Pancreas (tissue), 10 donors: ENCODE results near the gene DRAP1. TPM values are rescaled to one million over a fixed set of nuclear protein-coding genes. Genes with fewer than 3 reads are reported as not detected.
A peak's percentile ranks its signal among the peaks of the same experiment; 100 is the strongest.

Experiments
- ATAC-seq, 4 donors: fragments of 200-7000 bp; cut with Tn5 transposase; one replicate each; pipeline versions ENCODE4 v1.8.0 to v1.9.1; 2020; ENCODE audit warnings: mild to moderate bottlenecking in 4 of 4, moderate library complexity in 4 of 4
- DNase-seq, 6 donors: peaks; one replicate each; pipeline ENCODE4 v3.0.0-alpha.2; 2020
- FAIRE-seq: peaks from 2 replicates; lab custom pipeline; 2012; peaks lifted over from hg19 to GRCh38; lab: Jason Lieb, UNC
- H3K27ac ChIP-seq, 4 donors: fragments of 200-600 bp; sonication (generic); 1 replicate in 3 of 4; 2 replicates in 1 of 4; pipeline versions ENCODE4 v1.5.0 to v1.8.0; 2020
- H3K27me3 ChIP-seq, 4 donors: fragments of 200-600 bp; one replicate each; pipeline ENCODE4 v1.8.0; 2021
- H3K36me3 ChIP-seq, 3 donors: fragments of 200-600 bp; sonication (generic) in 1 of 3; one replicate each; pipeline versions ENCODE4 v1.5.0 to v1.8.0; 2020 to 2021
- H3K4me1 ChIP-seq, 3 donors: fragments of 200-600 bp; one replicate each; pipeline ENCODE4 v1.8.0; 2021
- H3K4me3 ChIP-seq, 4 donors: fragments of 200-600 bp; sonication (generic) in 2 of 4; one replicate each; pipeline versions ENCODE4 v1.5.0 to v1.8.0; 2020 to 2021
- H3K9me3 ChIP-seq, 4 donors: fragments of 200-600 bp; one replicate each; pipeline ENCODE4 v1.8.0; 2021
- WGBS, 2 donors: extraction: QIAGEN DNeasy Blood & Tissue Kit; methylation state at CpG; one replicate each; pipeline ENCODE4 v1.1.7; 2013; 5-methylcytosine and 5-hydroxymethylcytosine counted together
- intact Hi-C, 3 donors: fragments of 100-400 bp; cut with DNase I; formaldehyde crosslinking; loops; one replicate each; pipeline versions ENCODE4 v1.11.1 to v1.14.2; 2022
- polyA plus RNA-seq, 2 donors: library from polyadenylated mRNA; stranded (reverse); fragments of 200-250 nt; gene quantifications; one replicate each; pipeline ENCODE4 v1.2.3, GENCODE V29; 2013
- total RNA-seq, 6 donors: library from RNA; stranded (reverse); fragmentation: NEBNext Ultra II Directional in 4 of 6; extraction: Animal tissue kit (Norgen Biotek cat#: 25700) in 4 of 6; gene quantifications; one replicate each; pipeline versions ENCODE4 v1.2.1 to v1.2.4, GENCODE V29; 2021 to 2023
- TF ChIP-seq, protein P1 (sequence below), 4 donors: fragments of 200-600 bp; sonication (generic) in 3 of 4; IDR thresholded peaks; one replicate each; pipeline versions ENCODE4 v1.5.0 to v1.8.0; 2021; ENCODE audit warnings: antibody characterized with exemption in 4 of 4
- donor health status: healthy with polysubstance abuse.
- donor health status: DM: no; HTN: no; CAD: no; lungs with moderate emphysema.
- donor health status: DM: no; HTN: no; CAD: no.
- donor health status: control.
- donor health status: control.
- donor health status: Bipolar disorder and iron deficiency.
- donor health status: DM: yes; HTN: yes; CAD: no.
- donor health status: DM: no; HTN: no; CAD: no.
- donor health status: DM: no; HTN: no; CAD: no.
- donor health status: DM: yes; HTN: yes; CAD: no.

DRAP1 gene
- total and polyA plus RNA-seq, 8 donors, result 20.4 to 58.8 (median 27.2) TPM

DNA sequence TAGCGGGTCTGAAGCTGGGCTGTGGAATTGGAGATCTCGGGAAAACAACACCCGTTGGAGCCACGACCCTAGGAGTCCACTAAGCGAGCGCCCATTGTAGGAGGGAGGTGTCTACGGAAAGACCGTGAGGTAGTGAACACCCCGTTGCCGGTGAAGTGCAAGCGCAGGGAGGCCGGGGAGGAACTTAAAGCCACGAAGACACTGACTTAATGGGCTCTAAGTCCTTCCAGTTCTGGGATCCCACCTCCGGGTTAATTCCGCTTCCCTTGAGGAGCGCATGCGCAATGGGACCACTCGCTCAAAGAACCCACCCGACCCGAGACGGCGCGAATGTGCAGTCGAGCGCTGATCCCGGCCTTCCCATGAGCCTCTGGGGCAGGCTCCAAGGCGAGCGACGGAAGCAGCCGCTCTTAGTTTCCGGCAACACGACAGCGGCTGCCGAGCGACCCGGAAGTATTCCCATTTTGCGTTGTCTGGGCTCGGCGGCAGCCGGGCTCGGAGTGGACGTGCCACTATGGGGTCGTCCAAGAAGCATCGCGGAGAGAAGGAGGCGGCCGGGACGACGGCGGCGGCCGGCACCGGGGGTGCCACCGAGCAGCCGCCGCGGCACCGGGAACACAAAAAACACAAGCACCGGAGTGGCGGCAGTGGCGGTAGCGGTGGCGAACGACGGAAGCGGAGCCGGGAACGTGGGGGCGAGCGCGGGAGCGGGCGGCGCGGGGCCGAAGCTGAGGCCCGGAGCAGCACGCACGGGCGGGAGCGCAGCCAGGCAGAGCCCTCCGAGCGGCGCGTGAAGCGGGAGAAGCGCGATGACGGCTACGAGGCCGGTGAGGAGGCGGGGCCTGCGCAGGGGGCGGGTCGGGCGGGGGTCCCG is 42.3 kb downstream of the DRAP1 start, which contains the start of gene SART1:
Gene SART1, plus strand, starts transcription at position 468 of the 874 bp plus-strand sequence. Its CDS starts 47 bp downstream, at position 515.
- Histone ChIP-seq H3K27me3 (no peaks in the 10 kb centered on the region), H3K4me1 (peaks cover 9 to 21% (median 14%) of the 10 kb centered on the region in 3 donors), H3K9me3 (no peaks in the 10 kb centered on the region), H3K27ac (peak within 1 kb of the TSS; percentile 68 to 88 (median 82)), H3K36me3 (peaks cover 5 to 23% (median 19%) of the 10 kb centered on the region in 3 donors), H3K4me3 (peak within 1 kb of the TSS; percentile 92 to 99 (median 96))
- intact Hi-C loops, result no loop called here
- ATAC-seq, result peak; percentile 98 to 99 (median 99)
- WGBS, 2 donors, result 0% methylated on average over 73 to 97 of the region's 97 CpGs
- TF ChIP-seq, protein P1, sequence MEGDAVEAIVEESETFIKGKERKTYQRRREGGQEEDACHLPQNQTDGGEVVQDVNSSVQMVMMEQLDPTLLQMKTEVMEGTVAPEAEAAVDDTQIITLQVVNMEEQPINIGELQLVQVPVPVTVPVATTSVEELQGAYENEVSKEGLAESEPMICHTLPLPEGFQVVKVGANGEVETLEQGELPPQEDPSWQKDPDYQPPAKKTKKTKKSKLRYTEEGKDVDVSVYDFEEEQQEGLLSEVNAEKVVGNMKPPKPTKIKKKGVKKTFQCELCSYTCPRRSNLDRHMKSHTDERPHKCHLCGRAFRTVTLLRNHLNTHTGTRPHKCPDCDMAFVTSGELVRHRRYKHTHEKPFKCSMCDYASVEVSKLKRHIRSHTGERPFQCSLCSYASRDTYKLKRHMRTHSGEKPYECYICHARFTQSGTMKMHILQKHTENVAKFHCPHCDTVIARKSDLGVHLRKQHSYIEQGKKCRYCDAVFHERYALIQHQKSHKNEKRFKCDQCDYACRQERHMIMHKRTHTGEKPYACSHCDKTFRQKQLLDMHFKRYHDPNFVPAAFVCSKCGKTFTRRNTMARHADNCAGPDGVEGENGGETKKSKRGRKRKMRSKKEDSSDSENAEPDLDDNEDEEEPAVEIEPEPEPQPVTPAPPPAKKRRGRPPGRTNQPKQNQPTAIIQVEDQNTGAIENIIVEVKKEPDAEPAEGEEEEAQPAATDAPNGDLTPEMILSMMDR (IDR thresholded peaks at IDR 0.05), result no peak
- FAIRE-seq, result no peak
- DNase-seq, result peak; percentile 92 to 98 (median 94)

DNA sequence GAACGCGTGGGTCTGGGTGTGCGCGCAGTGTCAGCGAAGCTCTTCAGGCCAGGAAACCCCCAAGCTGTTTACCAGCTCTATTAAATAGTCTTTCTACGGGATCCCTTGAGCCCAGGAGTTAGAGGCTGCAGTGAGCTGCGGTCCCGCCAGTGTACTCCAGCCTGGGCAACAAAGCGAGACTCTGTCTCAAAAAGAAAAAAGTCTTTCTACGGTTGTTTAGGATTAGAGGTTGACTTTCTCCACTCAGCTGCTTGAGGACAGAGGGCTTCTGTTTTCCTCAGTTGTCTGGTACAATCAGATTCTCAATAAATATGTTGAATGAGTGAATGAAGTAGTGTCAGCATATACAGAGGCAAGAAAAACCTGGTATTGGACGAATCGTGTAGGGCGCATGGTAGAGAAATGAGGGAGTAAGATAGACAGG is 42.9 kb downstream of the DRAP1 start:
- no peak for ATAC-seq
- DNase-seq, result no peak
- peak overlapping the region in 1 of 4 donors; percentile 87 for H3K27ac ChIP-seq
- WGBS, 2 donors, result 3 to 6% methylated on average over 11 to 13 of the region's 13 CpGs
- H3K27me3 ChIP-seq, result no peaks in the 10 kb centered on the region
- H3K4me1 ChIP-seq, result peaks cover 9 to 21% (median 14%) of the 10 kb centered on the region in 3 donors
- TF ChIP-seq, protein P1 (IDR thresholded peaks at IDR 0.05), result no peak
- FAIRE-seq, result no peak
- peaks cover 5 to 30% (median 24%) of the 10 kb centered on the region in 3 donors for H3K36me3 ChIP-seq
- no peaks in the 10 kb centered on the region for H3K9me3 ChIP-seq
- intact Hi-C loops, result no loop called here
- H3K4me3 ChIP-seq, result peak overlapping the region; percentile 92 to 99 (median 96)

DNA sequence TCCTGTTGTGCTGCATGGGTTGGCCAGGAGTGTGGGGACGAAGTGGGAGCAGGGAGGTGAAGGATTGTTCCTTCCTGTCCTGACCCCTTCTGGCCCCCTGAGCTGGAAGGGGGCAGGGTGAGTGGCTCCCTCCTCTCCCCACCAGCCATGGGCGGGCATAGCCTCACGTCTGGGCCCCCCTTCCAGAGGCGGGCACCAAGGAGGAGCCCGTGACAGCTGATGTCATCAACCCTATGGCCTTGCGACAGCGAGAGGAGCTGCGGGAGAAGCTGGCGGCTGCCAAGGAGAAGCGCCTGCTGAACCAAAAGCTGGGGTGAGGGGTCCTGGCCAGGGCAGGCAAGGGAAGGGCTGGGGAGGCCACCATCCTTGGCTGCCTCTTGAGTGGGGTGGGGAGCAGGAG is 45.7 kb downstream of the DRAP1 start:
- FAIRE-seq (no peak), ATAC-seq (no peak), DNase-seq (no peak)
- Histone ChIP-seq H3K4me1 (peaks cover 9 to 21% (median 14%) of the 10 kb centered on the region in 3 donors), H3K27ac (no peak overlapping the region), H3K4me3 (no peak overlapping the region), H3K9me3 (no peaks in the 10 kb centered on the region), H3K36me3 (peaks cover 5 to 41% (median 36%) of the 10 kb centered on the region in 3 donors), H3K27me3 (no peaks in the 10 kb centered on the region)
- intact Hi-C loops, result no loop called here
- 91% methylated on average over 10 of the region's 10 CpGs for WGBS, 2 donors
- TF ChIP-seq, protein P1 (IDR thresholded peaks at IDR 0.05), result no peak

DNA sequence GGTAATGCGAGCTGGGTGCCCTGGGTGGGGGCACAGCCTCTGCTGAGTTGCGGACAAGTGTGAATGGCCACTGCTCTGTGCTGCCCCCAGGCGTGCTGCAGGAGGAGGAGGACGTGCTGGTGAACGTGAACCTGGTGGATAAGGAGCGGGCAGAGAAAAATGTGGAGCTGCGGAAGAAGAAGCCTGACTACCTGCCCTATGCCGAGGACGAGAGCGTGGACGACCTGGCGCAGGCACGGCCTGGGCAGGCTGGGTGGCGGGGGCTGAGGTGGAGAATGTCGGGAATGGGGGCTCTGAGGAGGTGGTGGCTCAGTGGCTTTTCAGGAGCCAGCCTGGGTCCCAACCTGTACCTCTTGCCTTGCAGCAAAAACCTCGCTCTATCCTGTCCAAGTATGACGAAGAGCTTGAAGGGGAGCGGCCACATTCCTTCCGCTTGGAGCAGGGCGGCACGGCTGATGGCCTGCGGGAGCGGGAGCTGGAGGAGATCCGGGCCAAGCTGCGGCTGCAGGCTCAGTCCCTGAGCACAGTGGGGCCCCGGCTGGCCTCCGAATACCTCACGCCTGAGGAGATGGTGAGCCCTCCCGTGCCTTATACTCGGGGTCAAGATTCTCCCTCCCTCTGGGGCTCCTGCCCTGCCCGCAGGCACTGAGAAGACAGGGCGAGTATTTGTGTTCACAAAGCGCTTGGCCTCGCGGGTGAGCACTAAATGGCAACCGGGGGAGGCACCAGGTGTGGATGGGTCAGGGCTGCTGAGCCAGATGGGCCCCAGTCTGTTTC is 46.9 kb downstream of the DRAP1 start:
- peaks cover 5 to 41% (median 36%) of the 10 kb centered on the region in 3 donors for H3K36me3 ChIP-seq
- no peak for DNase-seq
- no peak for ATAC-seq

More for the DNA sequence above, 46.9 kb downstream of the DRAP1 start:
- H3K27me3 ChIP-seq, result no peaks in the 10 kb centered on the region
- TF ChIP-seq, protein P1 (IDR thresholded peaks at IDR 0.05), result no peak
- no peak for FAIRE-seq
- H3K4me1 ChIP-seq, result peaks cover 9 to 19% (median 14%) of the 10 kb centered on the region in 3 donors
- intact Hi-C loops, result no loop called here
- H3K27ac ChIP-seq, result no peak overlapping the region
- H3K9me3 ChIP-seq, result no peaks in the 10 kb centered on the region
- no peak overlapping the region for H3K4me3 ChIP-seq
- WGBS, 2 donors, result 92 to 94% methylated on average over 36 of the region's 36 CpGs
